ENCODE data around the gene RPP38. TPM values are rescaled to one million over a fixed set of nuclear protein-coding genes. Genes with fewer than 3 reads are reported as not detected.

The RPP38 gene
- total and polyA plus RNA-seq, 4 donors: 7.2 to 12.0 (median 8.2) TPM

DNA sequence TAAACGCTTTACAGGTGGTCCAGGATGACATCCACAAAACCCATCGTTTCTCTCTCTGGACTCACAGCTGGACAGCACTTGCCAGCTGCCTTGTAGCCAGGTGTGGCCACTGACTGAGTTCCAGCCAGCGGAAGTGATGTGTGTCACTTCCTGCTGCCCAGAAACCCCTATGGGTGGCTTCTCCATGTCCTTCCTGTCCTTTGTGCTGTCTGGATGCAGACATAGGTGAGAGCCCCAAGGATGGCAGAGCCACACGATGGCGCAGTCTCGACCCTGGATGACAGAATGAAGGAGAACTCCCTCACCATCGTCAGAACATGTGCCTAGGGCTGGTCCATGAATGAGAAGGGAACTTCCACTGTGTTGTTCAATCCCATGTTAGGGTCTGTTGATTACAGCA is 49.2 kb downstream of the RPP38 start:
- Histone ChIP-seq H3K27me3 (ENCODE audit: control insufficient read depth in 4 of 4, insufficient read depth in 4 of 4, low read length in 3 of 4) (no peaks in the 10 kb centered on the region), H3K9me3 (ENCODE audit: control insufficient read depth in 4 of 4, low read length in 3 of 4) (no peaks in the 10 kb centered on the region), H3K4me1 (ENCODE audit: control insufficient read depth in 4 of 4, insufficient read depth in 4 of 4, low read length in 3 of 4) (peaks cover 0 to 9% (median 1%) of the 10 kb centered on the region in 4 donors), H3K36me3 (ENCODE audit: control insufficient read depth in 4 of 4, insufficient read depth in 3 of 4, low read depth in 1 of 4, low read length in 3 of 4) (no peaks in the 10 kb centered on the region), H3K9ac (ENCODE audit: low read depth in 1 of 2, low read length in 2 of 2) (no peak overlapping the region), H3K27ac (ENCODE audit: low read depth in 1 of 2, low read length in 2 of 2) (no peak overlapping the region), H3K4me3 (ENCODE audit: low read depth in 1 of 3, low read length in 3 of 3) (no peak overlapping the region)
- WGBS: 90% methylated on average over 7 of the region's 7 CpGs
- TF ChIP-seq, protein P1, sequence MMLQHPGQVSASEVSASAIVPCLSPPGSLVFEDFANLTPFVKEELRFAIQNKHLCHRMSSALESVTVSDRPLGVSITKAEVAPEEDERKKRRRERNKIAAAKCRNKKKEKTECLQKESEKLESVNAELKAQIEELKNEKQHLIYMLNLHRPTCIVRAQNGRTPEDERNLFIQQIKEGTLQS (IDR thresholded peaks at IDR 0.05): no peak
- TF ChIP-seq JUND (IDR thresholded peaks at IDR 0.05) (no peak), RXRA (IDR thresholded peaks at IDR 0.05) (no peak), SP1 (IDR thresholded peaks at IDR 0.05) (no peak), HNF4G (IDR thresholded peaks at IDR 0.05) (no peak), HNF4A (conservative IDR thresholded peaks at IDR 0.05) (no peak), FOXA1 (IDR thresholded peaks at IDR 0.05) (no peak), EGR1 (IDR thresholded peaks at IDR 0.05; ENCODE audit: low read depth in 2 of 2) (no peak), RAD21 (IDR thresholded peaks at IDR 0.05) (no peak), NR2F2 (IDR thresholded peaks at IDR 0.05) (no peak), GABPA (IDR thresholded peaks at IDR 0.05 in 1 of 2, conservative IDR thresholded peaks at IDR 0.05 in 1 of 2) (no peak), TAF1 (conservative IDR thresholded peaks at IDR 0.05) (no peak), YY1 (IDR thresholded peaks at IDR 0.05) (no peak), FOXA2 (IDR thresholded peaks at IDR 0.05) (no peak)
- TF ChIP-seq, protein P2, sequence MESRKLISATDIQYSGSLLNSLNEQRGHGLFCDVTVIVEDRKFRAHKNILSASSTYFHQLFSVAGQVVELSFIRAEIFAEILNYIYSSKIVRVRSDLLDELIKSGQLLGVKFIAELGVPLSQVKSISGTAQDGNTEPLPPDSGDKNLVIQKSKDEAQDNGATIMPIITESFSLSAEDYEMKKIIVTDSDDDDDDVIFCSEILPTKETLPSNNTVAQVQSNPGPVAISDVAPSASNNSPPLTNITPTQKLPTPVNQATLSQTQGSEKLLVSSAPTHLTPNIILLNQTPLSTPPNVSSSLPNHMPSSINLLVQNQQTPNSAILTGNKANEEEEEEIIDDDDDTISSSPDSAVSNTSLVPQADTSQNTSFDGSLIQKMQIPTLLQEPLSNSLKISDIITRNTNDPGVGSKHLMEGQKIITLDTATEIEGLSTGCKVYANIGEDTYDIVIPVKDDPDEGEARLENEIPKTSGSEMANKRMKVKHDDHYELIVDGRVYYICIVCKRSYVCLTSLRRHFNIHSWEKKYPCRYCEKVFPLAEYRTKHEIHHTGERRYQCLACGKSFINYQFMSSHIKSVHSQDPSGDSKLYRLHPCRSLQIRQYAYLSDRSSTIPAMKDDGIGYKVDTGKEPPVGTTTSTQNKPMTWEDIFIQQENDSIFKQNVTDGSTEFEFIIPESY (IDR thresholded peaks at IDR 0.05): no peak
- TF ChIP-seq, protein P3, sequence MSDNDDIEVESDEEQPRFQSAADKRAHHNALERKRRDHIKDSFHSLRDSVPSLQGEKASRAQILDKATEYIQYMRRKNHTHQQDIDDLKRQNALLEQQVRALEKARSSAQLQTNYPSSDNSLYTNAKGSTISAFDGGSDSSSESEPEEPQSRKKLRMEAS (IDR thresholded peaks at IDR 0.05): no peak
- TF ChIP-seq, protein P4, sequence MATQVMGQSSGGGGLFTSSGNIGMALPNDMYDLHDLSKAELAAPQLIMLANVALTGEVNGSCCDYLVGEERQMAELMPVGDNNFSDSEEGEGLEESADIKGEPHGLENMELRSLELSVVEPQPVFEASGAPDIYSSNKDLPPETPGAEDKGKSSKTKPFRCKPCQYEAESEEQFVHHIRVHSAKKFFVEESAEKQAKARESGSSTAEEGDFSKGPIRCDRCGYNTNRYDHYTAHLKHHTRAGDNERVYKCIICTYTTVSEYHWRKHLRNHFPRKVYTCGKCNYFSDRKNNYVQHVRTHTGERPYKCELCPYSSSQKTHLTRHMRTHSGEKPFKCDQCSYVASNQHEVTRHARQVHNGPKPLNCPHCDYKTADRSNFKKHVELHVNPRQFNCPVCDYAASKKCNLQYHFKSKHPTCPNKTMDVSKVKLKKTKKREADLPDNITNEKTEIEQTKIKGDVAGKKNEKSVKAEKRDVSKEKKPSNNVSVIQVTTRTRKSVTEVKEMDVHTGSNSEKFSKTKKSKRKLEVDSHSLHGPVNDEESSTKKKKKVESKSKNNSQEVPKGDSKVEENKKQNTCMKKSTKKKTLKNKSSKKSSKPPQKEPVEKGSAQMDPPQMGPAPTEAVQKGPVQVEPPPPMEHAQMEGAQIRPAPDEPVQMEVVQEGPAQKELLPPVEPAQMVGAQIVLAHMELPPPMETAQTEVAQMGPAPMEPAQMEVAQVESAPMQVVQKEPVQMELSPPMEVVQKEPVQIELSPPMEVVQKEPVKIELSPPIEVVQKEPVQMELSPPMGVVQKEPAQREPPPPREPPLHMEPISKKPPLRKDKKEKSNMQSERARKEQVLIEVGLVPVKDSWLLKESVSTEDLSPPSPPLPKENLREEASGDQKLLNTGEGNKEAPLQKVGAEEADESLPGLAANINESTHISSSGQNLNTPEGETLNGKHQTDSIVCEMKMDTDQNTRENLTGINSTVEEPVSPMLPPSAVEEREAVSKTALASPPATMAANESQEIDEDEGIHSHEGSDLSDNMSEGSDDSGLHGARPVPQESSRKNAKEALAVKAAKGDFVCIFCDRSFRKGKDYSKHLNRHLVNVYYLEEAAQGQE (IDR thresholded peaks at IDR 0.05): no peak
- TF ChIP-seq, protein P5, sequence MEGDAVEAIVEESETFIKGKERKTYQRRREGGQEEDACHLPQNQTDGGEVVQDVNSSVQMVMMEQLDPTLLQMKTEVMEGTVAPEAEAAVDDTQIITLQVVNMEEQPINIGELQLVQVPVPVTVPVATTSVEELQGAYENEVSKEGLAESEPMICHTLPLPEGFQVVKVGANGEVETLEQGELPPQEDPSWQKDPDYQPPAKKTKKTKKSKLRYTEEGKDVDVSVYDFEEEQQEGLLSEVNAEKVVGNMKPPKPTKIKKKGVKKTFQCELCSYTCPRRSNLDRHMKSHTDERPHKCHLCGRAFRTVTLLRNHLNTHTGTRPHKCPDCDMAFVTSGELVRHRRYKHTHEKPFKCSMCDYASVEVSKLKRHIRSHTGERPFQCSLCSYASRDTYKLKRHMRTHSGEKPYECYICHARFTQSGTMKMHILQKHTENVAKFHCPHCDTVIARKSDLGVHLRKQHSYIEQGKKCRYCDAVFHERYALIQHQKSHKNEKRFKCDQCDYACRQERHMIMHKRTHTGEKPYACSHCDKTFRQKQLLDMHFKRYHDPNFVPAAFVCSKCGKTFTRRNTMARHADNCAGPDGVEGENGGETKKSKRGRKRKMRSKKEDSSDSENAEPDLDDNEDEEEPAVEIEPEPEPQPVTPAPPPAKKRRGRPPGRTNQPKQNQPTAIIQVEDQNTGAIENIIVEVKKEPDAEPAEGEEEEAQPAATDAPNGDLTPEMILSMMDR (IDR thresholded peaks at IDR 0.05; ENCODE audit: low read depth, low read length, missing input control): no peak
- no peak for DNase-seq (ENCODE audit: low spot score)

All from liver (tissue), 9 donors.